ENCODE results near the gene TULP4.

The TULP4 gene

DNA sequence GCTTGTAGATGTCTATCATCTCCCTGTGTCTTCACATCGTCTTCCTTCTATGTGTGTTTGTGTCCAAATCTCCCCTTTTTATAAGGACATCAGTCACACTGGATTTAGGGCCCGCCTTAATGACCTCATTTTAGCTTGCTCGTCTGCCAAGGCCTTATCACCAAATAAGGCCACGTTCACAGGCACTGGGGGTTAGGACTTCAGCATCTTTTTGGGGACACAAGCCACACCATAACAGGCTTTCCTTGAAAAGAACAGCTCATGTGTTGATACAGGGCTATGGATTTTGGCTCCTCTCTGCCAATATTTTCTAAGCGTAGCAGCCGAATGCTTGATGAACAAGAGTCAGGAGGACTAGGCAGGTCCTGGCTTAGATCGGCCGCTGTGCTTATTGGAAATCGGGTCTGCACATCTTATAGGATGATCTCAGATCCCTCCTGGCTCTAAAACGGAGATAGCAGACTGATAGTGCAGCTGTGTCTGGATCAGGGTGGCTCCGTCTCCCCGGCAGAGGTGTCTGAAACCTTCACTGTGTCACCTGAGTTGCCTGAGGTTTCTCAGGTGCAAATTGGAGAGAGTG lies 231.4 kb downstream of the TULP4 start:
- no peak overlapping the region for H2BK120ac ChIP-seq (ENCODE audit: low read depth, low read length)
- no peak overlapping the region for H3K18ac ChIP-seq (ENCODE audit: low read depth in 1 of 2, low read length in 2 of 2)
- WGBS, result 83% methylated on average over 12 of the region's 12 CpGs
- H3K14ac ChIP-seq (ENCODE audit: low read length in 2 of 2), result no peak overlapping the region
- H4K91ac ChIP-seq (ENCODE audit: low read length), result no peak overlapping the region
- no peak overlapping the region for H2BK15ac ChIP-seq (ENCODE audit: low read depth, poor library complexity, severe bottlenecking)
- H3K27ac ChIP-seq (ENCODE audit: low read length, poor library complexity, severe bottlenecking), result no peak overlapping the region
- H3K27me3 ChIP-seq (ENCODE audit: control insufficient read depth in 1 of 2, insufficient read depth in 1 of 2, low read length in 2 of 2), result peaks cover 19 to 49% of the 10 kb centered on the region in 2 experiments
- H3K4ac ChIP-seq (ENCODE audit: low read depth in 1 of 2, low read length in 2 of 2), result no peak overlapping the region
- no peaks in the 10 kb centered on the region for H3K79me1 ChIP-seq (replicated peaks; ENCODE audit: low read length, poor library complexity, severe bottlenecking)
- H2BK12ac ChIP-seq (ENCODE audit: low read length in 2 of 2), result no peak overlapping the region
- H3K4me2 ChIP-seq (ENCODE audit: low read length, poor library complexity, severe bottlenecking), result no peak overlapping the region
- no peak overlapping the region for H2AK5ac ChIP-seq (ENCODE audit: low read length, severe bottlenecking)
- H3K36me3 ChIP-seq (ENCODE audit: control insufficient read depth in 1 of 2, insufficient read depth in 2 of 2, low read depth in 1 of 2, low read length in 2 of 2), result no peaks in the 10 kb centered on the region
- no peak overlapping the region for H2BK5ac ChIP-seq (ENCODE audit: low read depth, low read length, poor library complexity, severe bottlenecking)
- H3K9ac ChIP-seq (ENCODE audit: low read length), result no peak overlapping the region
- H3K4me3 ChIP-seq (ENCODE audit: insufficient read depth in 1 of 2, low read depth in 1 of 2, low read length in 2 of 2), result no peak overlapping the region
- H3K9me3 ChIP-seq (ENCODE audit: control insufficient read depth, low read length), result no peaks in the 10 kb centered on the region
- H2AFZ ChIP-seq (ENCODE audit: low read depth, low read length), result no peak overlapping the region
- H4K8ac ChIP-seq (ENCODE audit: low read length), result no peak overlapping the region
- no peak for DNase-seq
- H3K23ac ChIP-seq (ENCODE audit: low read length in 2 of 2), result no peak overlapping the region
- no peaks in the 10 kb centered on the region for H3K4me1 ChIP-seq (ENCODE audit: control insufficient read depth, insufficient read depth, low read depth, low read length)

DNA sequence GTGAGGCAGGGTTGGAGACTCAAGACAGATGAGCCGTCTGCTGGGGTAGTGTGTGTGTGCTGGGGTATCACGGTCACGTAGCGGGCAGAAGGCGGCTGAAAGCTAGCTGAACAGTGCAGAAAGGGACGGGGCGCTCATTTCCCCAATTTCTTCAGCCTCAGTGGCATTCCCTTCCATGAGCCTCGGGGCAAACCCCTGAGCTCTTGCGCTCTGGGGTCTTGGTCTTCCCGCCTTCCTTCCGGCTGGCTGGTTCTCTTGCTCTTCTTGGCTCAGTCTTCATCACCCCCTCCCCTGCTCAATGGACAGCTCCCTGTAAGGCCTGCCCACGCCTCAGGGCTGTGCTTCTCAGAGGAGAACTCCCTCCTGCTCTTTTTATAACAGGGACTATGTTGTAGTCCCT lies 232.2 kb downstream of the TULP4 start:
- Histone ChIP-seq H3K36me3 (ENCODE audit: control insufficient read depth in 1 of 2, insufficient read depth in 2 of 2, low read depth in 1 of 2, low read length in 2 of 2) (no peaks in the 10 kb centered on the region), H2AK5ac (ENCODE audit: low read length, severe bottlenecking) (no peak overlapping the region), H2AFZ (ENCODE audit: low read depth, low read length) (no peak overlapping the region), H4K91ac (ENCODE audit: low read length) (no peak overlapping the region), H3K9ac (ENCODE audit: low read length) (no peak overlapping the region), H2BK120ac (ENCODE audit: low read depth, low read length) (no peak overlapping the region), H3K4me3 (ENCODE audit: insufficient read depth in 1 of 2, low read depth in 1 of 2, low read length in 2 of 2) (no peak overlapping the region), H3K23ac (ENCODE audit: low read length in 2 of 2) (no peak overlapping the region), H2BK5ac (ENCODE audit: low read depth, low read length, poor library complexity, severe bottlenecking) (no peak overlapping the region), H3K27ac (ENCODE audit: low read length, poor library complexity, severe bottlenecking) (no peak overlapping the region), H4K8ac (ENCODE audit: low read length) (no peak overlapping the region), H3K9me3 (ENCODE audit: control insufficient read depth, low read length) (no peaks in the 10 kb centered on the region), H2BK15ac (ENCODE audit: low read depth, poor library complexity, severe bottlenecking) (no peak overlapping the region), H3K79me1 (replicated peaks; ENCODE audit: low read length, poor library complexity, severe bottlenecking) (no peaks in the 10 kb centered on the region), H3K4me2 (ENCODE audit: low read length, poor library complexity, severe bottlenecking) (no peak overlapping the region), H3K18ac (ENCODE audit: low read depth in 1 of 2, low read length in 2 of 2) (no peak overlapping the region), H3K4me1 (ENCODE audit: control insufficient read depth, insufficient read depth, low read depth, low read length) (no peaks in the 10 kb centered on the region), H3K14ac (ENCODE audit: low read length in 2 of 2) (no peak overlapping the region), H3K27me3 (ENCODE audit: control insufficient read depth in 1 of 2, insufficient read depth in 1 of 2, low read length in 2 of 2) (peaks cover 15 to 41% of the 10 kb centered on the region in 2 experiments), H3K4ac (ENCODE audit: low read depth in 1 of 2, low read length in 2 of 2) (no peak overlapping the region), H2BK12ac (ENCODE audit: low read length in 2 of 2) (no peak overlapping the region)
- WGBS, result 82% methylated on average over 12 of the region's 12 CpGs
- no peak for DNase-seq

DNA sequence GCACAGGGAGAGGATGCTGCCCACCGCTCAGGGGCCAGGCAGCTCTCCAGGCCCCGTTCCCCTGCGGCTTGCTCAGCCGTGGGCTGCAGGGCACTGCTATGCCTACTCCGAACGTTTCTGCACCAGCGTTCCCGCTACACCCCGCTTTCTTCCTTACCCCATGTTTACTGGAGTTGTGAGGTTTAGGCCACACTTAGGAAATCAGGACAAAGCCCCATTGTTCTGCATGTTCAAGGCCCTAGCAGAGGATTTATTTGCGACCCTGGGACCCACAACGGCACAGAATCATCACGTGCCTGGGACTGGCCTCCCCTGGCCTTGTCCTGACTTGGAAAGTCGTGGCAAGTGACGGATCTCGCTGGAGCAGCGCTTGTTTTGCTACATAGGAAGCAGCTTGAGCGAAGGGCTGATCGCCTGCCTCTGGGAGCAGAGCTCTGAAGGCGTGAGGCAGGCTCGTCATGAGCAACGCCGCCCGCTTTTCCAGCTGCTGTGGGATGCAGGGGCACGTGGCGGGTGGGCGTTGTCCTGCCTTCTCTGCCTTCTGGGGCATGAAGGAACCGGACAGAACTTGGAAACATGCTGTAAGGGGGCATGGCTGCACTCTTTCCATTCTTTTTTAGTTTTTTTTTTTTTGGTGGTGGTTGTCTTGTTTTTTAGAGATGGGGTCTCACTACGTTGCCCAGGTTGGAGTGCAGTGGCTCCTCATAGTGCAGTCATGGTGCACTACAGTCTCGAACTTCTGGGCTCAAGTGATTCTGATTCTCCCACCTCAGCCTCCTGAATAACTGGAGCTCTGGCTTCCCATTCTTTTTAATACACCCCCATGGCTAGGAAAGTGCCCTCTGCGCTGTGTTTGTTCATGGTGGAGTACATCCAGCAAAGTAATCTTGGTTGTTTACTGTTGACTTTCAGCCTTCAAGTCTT lies 233.0 kb downstream of the TULP4 start:
- H2AFZ ChIP-seq (ENCODE audit: low read depth, low read length), result no peak overlapping the region
- no peak overlapping the region for H3K4me3 ChIP-seq (ENCODE audit: insufficient read depth in 1 of 2, low read depth in 1 of 2, low read length in 2 of 2)
- H4K91ac ChIP-seq (ENCODE audit: low read length), result no peak overlapping the region
- no peak overlapping the region for H3K23ac ChIP-seq (ENCODE audit: low read length in 2 of 2)
- H3K4ac ChIP-seq (ENCODE audit: low read depth in 1 of 2, low read length in 2 of 2), result no peak overlapping the region
- no peaks in the 10 kb centered on the region for H3K36me3 ChIP-seq (ENCODE audit: control insufficient read depth in 1 of 2, insufficient read depth in 2 of 2, low read depth in 1 of 2, low read length in 2 of 2)
- no peak overlapping the region for H2BK5ac ChIP-seq (ENCODE audit: low read depth, low read length, poor library complexity, severe bottlenecking)
- no peaks in the 10 kb centered on the region for H3K9me3 ChIP-seq (ENCODE audit: control insufficient read depth, low read length)
- H3K9ac ChIP-seq (ENCODE audit: low read length), result no peak overlapping the region
- H3K79me1 ChIP-seq (replicated peaks; ENCODE audit: low read length, poor library complexity, severe bottlenecking), result no peaks in the 10 kb centered on the region
- H4K8ac ChIP-seq (ENCODE audit: low read length), result no peak overlapping the region
- H2BK120ac ChIP-seq (ENCODE audit: low read depth, low read length), result no peak overlapping the region
- DNase-seq, result no peak
- H3K14ac ChIP-seq (ENCODE audit: low read length in 2 of 2), result no peak overlapping the region
- H3K4me2 ChIP-seq (ENCODE audit: low read length, poor library complexity, severe bottlenecking), result no peak overlapping the region
- H3K27ac ChIP-seq (ENCODE audit: low read length, poor library complexity, severe bottlenecking), result no peak overlapping the region
- no peak overlapping the region for H2AK5ac ChIP-seq (ENCODE audit: low read length, severe bottlenecking)
- no peak overlapping the region for H2BK12ac ChIP-seq (ENCODE audit: low read length in 2 of 2)
- peaks cover 15 to 33% of the 10 kb centered on the region in 2 experiments for H3K27me3 ChIP-seq (ENCODE audit: control insufficient read depth in 1 of 2, insufficient read depth in 1 of 2, low read length in 2 of 2)
- no peak overlapping the region for H2BK15ac ChIP-seq (ENCODE audit: low read depth, poor library complexity, severe bottlenecking)
- no peak overlapping the region for H3K18ac ChIP-seq (ENCODE audit: low read depth in 1 of 2, low read length in 2 of 2)
- 86% methylated on average over 30 of the region's 30 CpGs for WGBS
- H3K4me1 ChIP-seq (ENCODE audit: control insufficient read depth, insufficient read depth, low read depth, low read length), result no peaks in the 10 kb centered on the region

DNA sequence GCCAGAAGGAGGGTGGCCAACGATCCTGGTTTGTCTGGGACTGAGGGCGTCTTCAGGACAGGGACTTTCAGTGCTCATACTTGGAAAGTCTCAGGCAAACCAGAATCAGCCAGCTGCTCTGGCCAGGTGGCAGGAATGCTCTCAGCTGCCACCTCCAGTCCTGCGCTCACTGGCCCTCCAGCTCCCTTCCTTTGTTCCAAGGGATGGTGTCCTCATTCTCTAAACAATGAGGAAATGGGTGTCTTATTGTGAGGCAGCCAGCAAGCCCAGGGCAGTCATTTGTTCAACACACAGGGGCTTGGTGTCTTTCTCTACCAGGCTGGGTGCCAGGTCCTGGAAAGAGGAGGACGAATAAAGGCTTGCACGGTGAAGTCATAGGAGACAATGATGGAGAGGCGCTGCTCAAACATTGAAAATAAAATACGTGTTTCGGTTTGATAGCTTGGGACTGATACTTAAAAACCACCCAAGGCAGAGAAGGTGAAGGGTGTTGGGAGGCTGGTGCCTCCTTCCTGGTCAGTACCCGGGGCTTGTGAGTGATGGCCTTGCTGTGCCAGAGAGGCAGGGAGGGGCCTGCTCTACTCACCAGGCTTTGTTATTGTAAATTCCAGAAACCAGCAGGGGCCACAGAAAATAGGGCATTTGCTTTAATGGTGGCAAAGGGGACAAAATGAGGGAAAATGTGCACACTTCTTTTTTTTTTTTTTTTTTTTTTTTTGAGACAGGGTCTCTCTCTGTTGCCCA lies 236.3 kb downstream of the TULP4 start:
- no peaks in the 10 kb centered on the region for H3K36me3 ChIP-seq (ENCODE audit: control insufficient read depth in 1 of 2, insufficient read depth in 2 of 2, low read depth in 1 of 2, low read length in 2 of 2)
- H3K27ac ChIP-seq (ENCODE audit: low read length, poor library complexity, severe bottlenecking), result no peak overlapping the region
- H2BK120ac ChIP-seq (ENCODE audit: low read depth, low read length), result no peak overlapping the region
- H3K4me2 ChIP-seq (ENCODE audit: low read length, poor library complexity, severe bottlenecking), result no peak overlapping the region
- H2BK5ac ChIP-seq (ENCODE audit: low read depth, low read length, poor library complexity, severe bottlenecking), result no peak overlapping the region
- no peaks in the 10 kb centered on the region for H3K79me1 ChIP-seq (replicated peaks; ENCODE audit: low read length, poor library complexity, severe bottlenecking)
- H2BK15ac ChIP-seq (ENCODE audit: low read depth, poor library complexity, severe bottlenecking), result no peak overlapping the region
- no peak overlapping the region for H3K4ac ChIP-seq (ENCODE audit: low read depth in 1 of 2, low read length in 2 of 2)
- no peak overlapping the region for H2BK12ac ChIP-seq (ENCODE audit: low read length in 2 of 2)
- no peak overlapping the region for H2AK5ac ChIP-seq (ENCODE audit: low read length, severe bottlenecking)
- no peak overlapping the region for H3K9ac ChIP-seq (ENCODE audit: low read length)
- no peak overlapping the region for H3K23ac ChIP-seq (ENCODE audit: low read length in 2 of 2)
- no peak overlapping the region for H3K18ac ChIP-seq (ENCODE audit: low read depth in 1 of 2, low read length in 2 of 2)
- H3K4me3 ChIP-seq (ENCODE audit: insufficient read depth in 1 of 2, low read depth in 1 of 2, low read length in 2 of 2), result no peak overlapping the region
- WGBS, result 92% methylated on average over 9 of the region's 9 CpGs
- no peak overlapping the region for H2AFZ ChIP-seq (ENCODE audit: low read depth, low read length)
- no peak for DNase-seq
- no peak overlapping the region for H4K8ac ChIP-seq (ENCODE audit: low read length)
- no peak overlapping the region for H3K14ac ChIP-seq (ENCODE audit: low read length in 2 of 2)
- H3K27me3 ChIP-seq (ENCODE audit: control insufficient read depth in 1 of 2, insufficient read depth in 1 of 2, low read length in 2 of 2), result peaks cover 11 to 27% of the 10 kb centered on the region in 2 experiments
- H4K91ac ChIP-seq (ENCODE audit: low read length), result no peak overlapping the region
- no peaks in the 10 kb centered on the region for H3K9me3 ChIP-seq (ENCODE audit: control insufficient read depth, low read length)
- H3K4me1 ChIP-seq (ENCODE audit: control insufficient read depth, insufficient read depth, low read depth, low read length), result no peaks in the 10 kb centered on the region
